Measurements from ENCODE around the gene TTC1.

DNA sequence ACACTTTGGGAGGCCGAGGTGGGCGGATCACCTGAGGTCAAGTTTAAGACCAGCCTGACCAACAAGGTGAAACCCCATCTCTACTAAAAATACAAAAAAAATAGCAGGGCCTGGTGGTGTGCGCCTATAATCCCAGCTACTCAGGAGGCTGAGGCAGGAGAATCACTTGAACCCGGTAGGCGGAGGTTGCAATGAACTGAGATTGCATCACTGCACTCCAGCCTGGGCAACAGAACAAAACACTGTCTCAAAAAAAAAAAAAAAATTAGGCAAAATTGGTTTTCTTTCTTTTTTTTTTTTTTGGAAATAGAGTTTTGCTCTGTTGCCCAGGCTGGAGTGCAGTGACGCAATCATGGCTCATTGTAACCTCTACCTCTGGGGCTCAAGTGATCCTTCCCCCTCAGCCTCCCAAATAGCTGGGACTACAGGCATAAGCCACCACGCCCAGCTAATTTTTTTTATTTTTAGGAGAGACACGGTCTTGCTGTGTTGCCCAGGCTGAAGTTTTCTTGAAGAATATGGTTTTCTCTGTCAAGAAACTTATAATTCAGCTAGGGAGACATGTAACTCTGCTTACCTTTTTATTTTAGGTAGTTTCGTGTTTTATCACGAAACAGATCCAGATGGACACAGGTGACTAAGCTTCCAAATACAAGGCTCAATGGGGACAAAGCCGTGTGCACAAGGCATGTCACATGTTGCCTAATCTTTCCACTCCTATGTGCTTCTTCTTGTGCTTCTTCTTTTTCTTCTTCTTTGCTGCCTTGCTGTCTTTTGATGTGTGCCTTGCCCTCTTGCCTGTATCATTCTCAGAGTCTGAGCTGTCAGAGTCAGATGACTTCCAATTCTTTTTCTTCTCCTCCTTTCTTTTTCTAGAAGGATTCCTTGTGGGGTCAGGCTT is 14.3 kb downstream of the TTC1 start:
- TF ChIP-seq CTCF (IDR thresholded peaks at IDR 0.05): no peak
- no peak for TF ChIP-seq POLR2AphosphoS5 (IDR thresholded peaks at IDR 0.05)
